NCI-H187 treated with DMSO at 0.1 percent for 48 hours (cell line): ENCODE results near the gene C1QTNF8.
"Not testable (repeated sequence)": the region's sequence is repeated elsewhere in the genome, so short reads cannot be mapped to it uniquely, and the experiment has no call there.

Source experiments
- DNase-seq: peaks from one replicate; lab custom pipeline; 2025; lab: John Stamatoyannopoulos, UW

Gene C1QTNF8

GRCh38 chr16:1093284-1094123 is 2.5 kb downstream of the C1QTNF8 start:
- no peak for DNase-seq

GRCh38 chr16:1092685-1093283 is 3.3 kb downstream of the C1QTNF8 start:
- not testable (repeated sequence) for DNase-seq

GRCh38 chr16:1091992-1092552 is 4.0 kb downstream of the C1QTNF8 start:
- no peak for DNase-seq

- no peak for DNase-seq
Observed at GRCh38 chr16:1090620-1091587, 5.1 kb downstream of the C1QTNF8 start.

DNA sequence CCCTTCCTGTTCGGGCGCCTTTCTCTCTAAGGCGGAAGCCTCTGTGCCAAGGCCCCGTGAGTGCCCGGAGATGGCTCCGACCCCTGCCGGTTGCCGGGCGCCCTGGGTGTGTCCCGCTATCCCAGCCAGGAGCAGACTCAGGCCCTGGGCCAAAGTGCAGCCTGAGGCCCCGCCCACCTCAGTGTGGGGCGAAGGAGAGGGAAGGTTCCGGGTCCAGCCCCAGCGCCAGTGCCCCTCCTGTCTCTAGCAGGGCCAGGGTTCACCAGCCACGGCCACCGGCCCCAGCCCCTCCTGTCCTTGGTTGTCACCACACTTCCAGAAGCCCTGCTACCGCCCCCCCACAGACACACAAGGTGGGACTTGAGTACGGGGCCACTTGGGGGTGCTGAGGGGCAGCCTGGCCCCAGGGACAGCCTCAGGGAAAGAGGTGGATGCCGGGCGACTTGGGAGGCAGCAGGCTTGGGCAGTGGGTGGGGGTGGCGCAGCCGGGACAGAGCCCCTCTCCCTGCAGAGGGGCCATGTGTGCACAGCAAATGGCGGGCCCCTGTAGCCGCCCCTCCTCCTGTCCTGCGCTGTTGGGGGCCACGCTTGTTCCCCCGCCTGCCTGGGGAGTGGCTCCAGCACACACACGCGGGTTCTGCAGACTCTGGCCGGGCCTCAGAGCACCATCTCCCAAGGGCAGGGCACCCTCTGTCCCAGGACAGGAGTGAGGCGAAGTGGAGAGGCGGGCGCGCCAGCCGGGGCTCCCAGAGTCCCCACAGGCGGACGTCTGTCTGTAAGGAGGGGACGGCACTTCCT is 6.0 kb downstream of the C1QTNF8 start:
- no peak for DNase-seq

DNA sequence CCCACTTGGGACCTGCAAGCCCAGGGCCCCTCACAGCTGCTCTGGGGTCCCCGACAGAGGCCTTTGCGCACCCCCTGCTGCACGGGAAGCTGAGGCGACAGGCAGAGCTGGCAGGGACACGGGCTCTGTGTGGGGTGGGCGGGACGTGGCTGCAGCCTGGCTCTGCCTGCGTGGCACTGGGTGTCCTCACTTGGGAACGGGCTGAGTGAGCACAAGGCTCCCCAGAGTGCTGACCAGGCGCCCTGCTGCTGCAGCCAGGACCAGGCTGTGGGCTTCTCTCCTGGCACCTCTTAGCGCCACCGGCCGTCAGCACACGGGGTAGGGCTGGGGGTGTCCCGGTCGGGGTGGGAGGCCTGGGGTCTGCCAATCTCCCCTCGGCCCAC is 6.6 kb downstream of the C1QTNF8 start:
- no peak for DNase-seq

GRCh38 chr16:1088295-1089170 is 7.5 kb downstream of the C1QTNF8 start:
- DNase-seq, result no peak

GRCh38 chr16:1086443-1086842 is 9.6 kb downstream of the C1QTNF8 start:
- not testable (repeated sequence) for DNase-seq

GRCh38 chr16:1084971-1085370 is 11.1 kb downstream of the C1QTNF8 start:
- no peak for DNase-seq

DNA sequence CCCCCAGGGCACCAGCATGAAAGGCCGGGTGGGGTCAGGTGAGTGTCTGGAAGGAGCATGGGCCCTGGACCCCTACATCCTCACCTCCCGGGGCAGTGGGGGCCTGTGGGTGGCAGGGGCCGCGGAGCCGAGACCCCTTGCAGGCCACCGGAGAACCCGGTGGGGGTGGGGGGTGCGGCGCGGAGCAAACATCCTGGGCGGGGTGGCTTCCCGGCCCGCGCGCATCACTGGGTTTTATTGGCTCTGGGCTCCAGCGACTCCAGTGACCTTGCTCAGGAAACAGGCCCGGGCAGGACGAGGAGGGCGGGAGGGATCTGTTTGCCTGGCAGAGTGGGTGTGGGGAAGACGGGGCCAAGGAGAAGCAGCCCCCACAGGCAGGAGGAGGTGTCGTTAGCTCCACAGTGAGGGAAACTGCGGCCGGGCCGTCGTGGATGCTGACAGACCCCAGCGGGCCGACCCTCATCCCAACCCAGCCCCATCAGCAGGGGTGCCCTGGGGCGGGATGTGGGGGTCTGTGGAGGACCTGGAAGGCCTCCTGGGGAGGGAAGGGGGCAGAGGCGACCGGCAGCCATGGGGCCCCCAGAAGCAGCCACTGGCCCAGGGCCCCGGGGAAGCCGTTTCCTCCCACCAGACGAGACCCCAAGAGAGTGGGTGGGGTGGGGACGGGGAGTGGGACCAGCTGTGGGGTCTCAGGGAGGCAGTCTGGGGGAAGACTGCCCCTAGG is 12.9 kb downstream of the C1QTNF8 start:
- DNase-seq, result no peak

DNA sequence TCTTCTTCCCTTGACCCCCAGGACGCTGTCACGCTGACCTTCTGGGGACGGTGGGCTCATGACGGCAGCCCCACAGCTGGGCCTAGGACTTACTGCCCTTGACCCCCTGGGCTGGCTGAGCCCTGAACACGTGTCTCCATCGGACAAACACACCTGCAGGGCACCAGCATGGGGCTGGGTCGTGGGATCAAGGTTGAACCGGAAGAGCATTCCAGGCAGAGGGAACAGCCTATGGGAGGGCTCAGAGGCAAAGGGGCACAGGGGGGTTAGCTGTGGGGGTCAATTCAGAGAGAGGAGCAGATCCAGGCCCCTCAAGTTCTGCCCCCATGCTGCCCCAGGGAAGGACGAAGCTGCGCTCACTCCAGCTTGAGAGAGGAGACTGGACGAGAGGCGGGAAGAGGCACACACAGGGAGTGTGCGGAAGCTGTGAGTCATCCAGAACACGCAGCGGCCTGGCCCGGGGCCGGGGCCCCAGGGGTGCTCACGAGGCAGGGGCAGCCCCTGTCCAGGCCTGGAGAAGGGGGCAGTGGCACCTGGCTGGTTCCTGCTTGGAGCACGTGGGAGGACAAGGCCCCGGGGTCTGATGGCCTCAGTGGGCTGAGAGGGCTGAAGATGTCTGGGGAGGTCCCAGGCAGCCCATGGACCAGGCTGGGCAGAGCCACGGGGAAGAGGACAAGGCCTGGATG is 13.6 kb downstream of the C1QTNF8 start:
- DNase-seq, result no peak

DNA sequence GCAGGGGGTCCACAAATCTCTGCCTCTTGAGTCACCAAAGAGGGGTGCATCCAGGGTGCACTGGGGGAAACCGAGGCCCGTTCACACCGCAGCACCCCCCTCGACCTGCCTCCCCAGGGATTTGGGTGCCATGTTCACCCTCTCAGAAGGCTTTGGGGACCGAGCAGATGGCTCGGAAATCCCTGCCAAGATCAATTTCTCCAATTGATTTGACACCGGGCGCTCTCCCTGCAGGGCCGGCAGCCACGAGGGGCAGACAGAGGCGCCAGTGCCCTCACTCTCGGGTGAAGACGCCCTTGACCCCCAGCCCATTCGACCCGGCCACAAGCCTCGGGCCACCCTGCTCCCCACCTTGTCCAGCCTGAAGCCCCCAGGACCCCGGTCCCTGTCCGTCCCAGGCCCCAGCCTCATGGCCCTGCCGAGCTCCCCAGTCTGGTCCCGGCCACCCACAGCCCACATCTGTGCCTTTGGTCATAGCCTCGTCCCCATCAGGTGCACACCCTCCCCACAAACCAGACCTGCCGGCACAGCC is 14.2 kb downstream of the C1QTNF8 start:
- no peak for DNase-seq

GRCh38 chr16:1080801-1081733 is 15.0 kb downstream of the C1QTNF8 start:
- DNase-seq, result no peak

DNA sequence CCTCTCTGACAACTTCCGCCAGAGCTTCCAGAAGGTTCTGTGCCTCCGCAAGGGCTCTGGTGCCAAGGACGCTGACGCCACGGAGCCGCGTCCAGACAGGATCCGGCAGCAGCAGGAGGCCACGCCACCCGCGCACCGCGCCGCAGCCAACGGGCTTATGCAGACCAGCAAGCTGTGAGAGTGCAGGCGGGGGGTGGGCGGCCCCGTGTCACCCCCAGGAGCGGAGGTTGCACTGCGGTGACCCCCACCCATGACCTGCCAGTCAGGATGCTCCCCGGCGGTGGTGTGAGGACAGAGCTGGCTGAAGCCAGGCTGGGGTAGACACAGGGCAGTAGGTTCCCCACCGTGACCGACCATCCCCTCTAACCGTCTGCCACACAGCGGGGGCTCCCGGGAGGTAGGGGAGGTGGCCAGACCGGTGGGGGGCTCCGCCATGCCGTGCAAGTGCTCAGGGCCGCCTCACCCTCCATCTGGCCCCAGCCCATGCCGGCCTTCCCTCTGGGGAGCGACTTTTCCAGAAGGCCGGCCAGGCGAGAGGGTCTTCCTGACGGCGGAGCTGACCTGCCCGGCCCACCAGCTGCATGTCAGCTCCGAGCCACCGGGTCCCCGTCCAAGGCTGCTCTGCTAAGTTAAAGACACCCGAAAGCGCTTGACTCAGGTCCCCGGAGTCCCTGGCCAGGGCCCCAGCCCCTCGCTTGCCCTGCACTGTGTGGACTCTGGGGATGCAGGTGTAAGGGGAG is 16.1 kb downstream of the C1QTNF8 start:
- DNase-seq, result no peak

DNA sequence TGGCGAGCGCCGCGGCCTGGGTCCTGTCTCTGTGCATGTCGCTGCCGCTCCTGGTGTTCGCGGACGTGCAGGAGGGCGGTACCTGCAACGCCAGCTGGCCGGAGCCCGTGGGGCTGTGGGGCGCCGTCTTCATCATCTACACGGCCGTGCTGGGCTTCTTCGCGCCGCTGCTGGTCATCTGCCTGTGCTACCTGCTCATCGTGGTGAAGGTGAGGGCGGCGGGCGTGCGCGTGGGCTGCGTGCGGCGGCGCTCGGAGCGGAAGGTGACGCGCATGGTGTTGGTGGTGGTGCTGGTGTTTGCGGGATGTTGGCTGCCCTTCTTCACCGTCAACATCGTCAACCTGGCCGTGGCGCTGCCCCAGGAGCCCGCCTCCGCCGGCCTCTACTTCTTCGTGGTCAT is 16.7 kb downstream of the C1QTNF8 start:
- no peak for DNase-seq

GRCh38 chr16:1078579-1079021 is 17.4 kb downstream of the C1QTNF8 start:
- no peak for DNase-seq
